ENCODE data around the gene UBR4. TPM values are rescaled to one million over a fixed set of nuclear protein-coding genes. Genes with fewer than 3 reads are reported as not detected.

Gene UBR4
- polyA plus RNA-seq, 1 of the 3 experiments (the other 2 are of a cell fraction), result 68.7 TPM

DNA sequence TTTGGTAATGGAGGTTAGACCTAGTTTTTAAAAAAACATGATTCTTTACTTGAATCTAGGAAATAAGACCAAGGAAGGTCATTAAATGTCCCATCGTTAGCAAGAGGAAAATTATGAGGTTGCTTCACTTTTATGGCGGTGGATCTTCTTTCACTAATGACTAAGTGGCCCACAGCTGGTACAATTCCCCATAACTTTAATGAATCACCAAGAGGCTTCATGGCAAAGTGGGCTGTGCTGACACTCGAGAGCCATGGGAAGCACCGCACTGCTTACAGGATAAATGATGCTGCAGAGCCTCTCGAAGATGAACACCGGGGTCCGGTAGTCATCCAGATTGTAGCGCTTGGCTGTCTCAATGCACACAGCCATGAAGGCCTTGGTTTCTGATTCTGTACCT lies 108.8 kb downstream of the UBR4 start (continued):
- no peak for TF ChIP-seq JUND (IDR thresholded peaks at IDR 0.05)
- no peak for TF ChIP-seq FOSL2 (IDR thresholded peaks at IDR 0.05; ENCODE audit: borderline replicate concordance, low read depth)

DNA sequence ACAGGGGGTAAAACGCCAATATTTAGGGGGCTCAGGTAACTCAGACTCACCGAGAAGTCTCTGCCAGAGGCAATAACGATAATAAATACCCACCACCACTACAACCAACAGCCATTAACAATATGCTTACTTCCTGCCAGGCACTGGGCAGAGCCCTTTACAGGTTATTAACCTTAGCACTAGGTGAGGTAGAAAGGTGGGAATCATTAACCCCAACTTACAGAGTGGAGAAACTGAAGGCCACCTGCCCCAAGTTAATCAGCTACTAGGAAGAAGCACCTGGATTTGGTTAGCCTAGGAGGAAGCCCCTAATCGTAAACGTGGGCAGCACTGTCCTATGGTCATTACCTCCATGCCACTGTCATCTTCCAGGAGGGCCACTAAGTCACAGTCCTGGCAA lies 110.0 kb downstream of the UBR4 start:
- H3F3A ChIP-seq (replicated peaks; ENCODE audit: insufficient read depth), result no peaks in the 10 kb centered on the region
- no peak overlapping the region for H3K4me2 ChIP-seq
- TF ChIP-seq, protein P1, sequence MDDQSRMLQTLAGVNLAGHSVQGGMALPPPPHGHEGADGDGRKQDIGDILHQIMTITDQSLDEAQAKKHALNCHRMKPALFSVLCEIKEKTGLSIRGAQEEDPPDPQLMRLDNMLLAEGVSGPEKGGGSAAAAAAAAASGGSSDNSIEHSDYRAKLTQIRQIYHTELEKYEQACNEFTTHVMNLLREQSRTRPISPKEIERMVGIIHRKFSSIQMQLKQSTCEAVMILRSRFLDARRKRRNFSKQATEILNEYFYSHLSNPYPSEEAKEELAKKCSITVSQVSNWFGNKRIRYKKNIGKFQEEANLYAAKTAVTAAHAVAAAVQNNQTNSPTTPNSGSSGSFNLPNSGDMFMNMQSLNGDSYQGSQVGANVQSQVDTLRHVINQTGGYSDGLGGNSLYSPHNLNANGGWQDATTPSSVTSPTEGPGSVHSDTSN (IDR thresholded peaks at IDR 0.05), result no peak
- no peak for TF ChIP-seq EP300 (IDR thresholded peaks at IDR 0.05; ENCODE audit: borderline replicate concordance in 1 of 2, low read depth in 1 of 2, low read length in 1 of 2)
- TF ChIP-seq NRF1 (IDR thresholded peaks at IDR 0.05; ENCODE audit: low read depth, low read length), result no peak
- no peak for TF ChIP-seq TAF1 (IDR thresholded peaks at IDR 0.05; ENCODE audit: borderline replicate concordance, low read depth, low read length)
- TF ChIP-seq, protein P2, sequence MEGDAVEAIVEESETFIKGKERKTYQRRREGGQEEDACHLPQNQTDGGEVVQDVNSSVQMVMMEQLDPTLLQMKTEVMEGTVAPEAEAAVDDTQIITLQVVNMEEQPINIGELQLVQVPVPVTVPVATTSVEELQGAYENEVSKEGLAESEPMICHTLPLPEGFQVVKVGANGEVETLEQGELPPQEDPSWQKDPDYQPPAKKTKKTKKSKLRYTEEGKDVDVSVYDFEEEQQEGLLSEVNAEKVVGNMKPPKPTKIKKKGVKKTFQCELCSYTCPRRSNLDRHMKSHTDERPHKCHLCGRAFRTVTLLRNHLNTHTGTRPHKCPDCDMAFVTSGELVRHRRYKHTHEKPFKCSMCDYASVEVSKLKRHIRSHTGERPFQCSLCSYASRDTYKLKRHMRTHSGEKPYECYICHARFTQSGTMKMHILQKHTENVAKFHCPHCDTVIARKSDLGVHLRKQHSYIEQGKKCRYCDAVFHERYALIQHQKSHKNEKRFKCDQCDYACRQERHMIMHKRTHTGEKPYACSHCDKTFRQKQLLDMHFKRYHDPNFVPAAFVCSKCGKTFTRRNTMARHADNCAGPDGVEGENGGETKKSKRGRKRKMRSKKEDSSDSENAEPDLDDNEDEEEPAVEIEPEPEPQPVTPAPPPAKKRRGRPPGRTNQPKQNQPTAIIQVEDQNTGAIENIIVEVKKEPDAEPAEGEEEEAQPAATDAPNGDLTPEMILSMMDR (IDR thresholded peaks at IDR 0.05), result no peak
- TF ChIP-seq ELF1 (IDR thresholded peaks at IDR 0.05), result no peak
- TF ChIP-seq TCF12 (IDR thresholded peaks at IDR 0.05), result no peak
- no peak for TF ChIP-seq RFX5 (IDR thresholded peaks at IDR 0.05; ENCODE audit: low read length)
- TF ChIP-seq POLR2AphosphoS5 (IDR thresholded peaks at IDR 0.05; ENCODE audit: low read depth, low read length), result no peak
- no peak for TF ChIP-seq EZH2phosphoT487 (IDR thresholded peaks at IDR 0.05; ENCODE audit: borderline replicate concordance, low read depth)
- TF ChIP-seq, protein P3, sequence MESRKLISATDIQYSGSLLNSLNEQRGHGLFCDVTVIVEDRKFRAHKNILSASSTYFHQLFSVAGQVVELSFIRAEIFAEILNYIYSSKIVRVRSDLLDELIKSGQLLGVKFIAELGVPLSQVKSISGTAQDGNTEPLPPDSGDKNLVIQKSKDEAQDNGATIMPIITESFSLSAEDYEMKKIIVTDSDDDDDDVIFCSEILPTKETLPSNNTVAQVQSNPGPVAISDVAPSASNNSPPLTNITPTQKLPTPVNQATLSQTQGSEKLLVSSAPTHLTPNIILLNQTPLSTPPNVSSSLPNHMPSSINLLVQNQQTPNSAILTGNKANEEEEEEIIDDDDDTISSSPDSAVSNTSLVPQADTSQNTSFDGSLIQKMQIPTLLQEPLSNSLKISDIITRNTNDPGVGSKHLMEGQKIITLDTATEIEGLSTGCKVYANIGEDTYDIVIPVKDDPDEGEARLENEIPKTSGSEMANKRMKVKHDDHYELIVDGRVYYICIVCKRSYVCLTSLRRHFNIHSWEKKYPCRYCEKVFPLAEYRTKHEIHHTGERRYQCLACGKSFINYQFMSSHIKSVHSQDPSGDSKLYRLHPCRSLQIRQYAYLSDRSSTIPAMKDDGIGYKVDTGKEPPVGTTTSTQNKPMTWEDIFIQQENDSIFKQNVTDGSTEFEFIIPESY (IDR thresholded peaks at IDR 0.05; ENCODE audit: borderline replicate concordance, low read depth), result no peak
- TF ChIP-seq CHD2 (IDR thresholded peaks at IDR 0.05; ENCODE audit: low read length, partially characterized antibody), result no peak
- no peaks in the 10 kb centered on the region for H3K4me1 ChIP-seq (ENCODE audit: control insufficient read depth in 1 of 2, insufficient read depth in 2 of 2, low read depth in 1 of 2, low read length in 1 of 2)
- no peak overlapping the region for H3K27ac ChIP-seq (ENCODE audit: low read depth in 2 of 2, low read length in 1 of 2)
- no peaks in the 10 kb centered on the region for H3K9me3 ChIP-seq
- no peaks in the 10 kb centered on the region for H3K9me2 ChIP-seq
- ChIA-PET POLR2A (no interaction called here), CTCF (interaction anchor here (1.0 to 2.6 kb wide), 2 partner anchors 14 to 187 kb away, joined by 4 to 14 read pairs; no protein-coding TSS in a partner anchor)
- WGBS (ENCODE audit: low lambda C conversion rate), result 94% methylated on average over 5 of the region's 5 CpGs
- H3K27me3 ChIP-seq (ENCODE audit: insufficient read depth), result no peaks in the 10 kb centered on the region
- H3K9ac ChIP-seq, result no peak overlapping the region
- DNase-seq, result no peak
- no peak overlapping the region for H2AFZ ChIP-seq (ENCODE audit: low read depth)
- no peaks in the 10 kb centered on the region for H3K79me2 ChIP-seq (ENCODE audit: insufficient read depth)
- H3K36me3 ChIP-seq (replicated peaks in 1 of 2; ENCODE audit: control insufficient read depth in 1 of 2, insufficient read depth in 2 of 2, low read length in 1 of 2), result peaks cover 70 to 97% of the 10 kb centered on the region in 2 experiments
- H3K4me3 ChIP-seq (ENCODE audit: low read depth in 2 of 2, low read length in 1 of 2), result no peak overlapping the region
- no peaks in the 10 kb centered on the region for H4K20me1 ChIP-seq (ENCODE audit: insufficient read depth)
